Activated CD4-positive, alpha-beta T cell treated with anti-CD3 and anti-CD28 coated beads, Interleukin-10, Interleukin-2, amounts not matched to agents 100 ng/mL and 50 ng/mL, durations not matched to agents 16 hours and 8 hours (primary cell): ENCODE data around the gene PYROXD2.
"Not testable (repeated sequence)": the region's sequence is repeated elsewhere in the genome, so short reads cannot be mapped to it uniquely, and the experiment has no call there.

Experiments used
- DNase-seq: peaks from one replicate; pipeline ENCODE4 v3.0.0-alpha.2; 2020

The PYROXD2 gene

DNA sequence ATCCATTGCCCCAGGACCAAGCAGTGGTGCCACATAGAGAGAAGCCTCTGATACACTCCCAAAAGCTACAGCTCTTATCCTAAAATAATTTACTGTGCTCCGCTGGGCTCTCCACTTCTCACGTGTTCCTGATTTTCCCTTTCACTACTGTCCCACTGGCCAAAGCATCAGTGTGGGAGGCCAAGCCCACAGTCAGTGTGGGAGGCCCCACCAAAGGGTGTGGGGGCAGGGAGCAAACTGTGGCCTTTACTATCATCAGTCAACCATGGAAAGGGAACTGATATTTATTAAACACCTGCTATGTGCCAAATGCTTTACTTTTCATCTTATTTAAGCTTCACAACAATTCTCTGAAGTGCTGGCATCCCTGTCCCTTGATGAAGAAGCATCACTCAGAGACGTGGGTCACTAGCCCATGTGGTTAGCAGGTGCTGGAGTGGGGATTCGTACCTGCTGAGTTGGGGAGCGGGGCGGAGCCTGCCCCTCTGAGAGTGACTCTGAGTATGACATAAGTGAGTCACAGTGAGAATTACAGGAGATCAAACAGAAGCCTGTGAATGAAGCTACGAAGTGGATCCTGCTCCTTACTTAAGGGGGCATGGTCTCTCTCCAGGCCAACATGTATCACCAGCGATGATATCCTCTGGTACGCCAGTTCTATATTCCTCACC lies 50.4 kb downstream of the PYROXD2 start:
- DNase-seq = peak; percentile 11

DNA sequence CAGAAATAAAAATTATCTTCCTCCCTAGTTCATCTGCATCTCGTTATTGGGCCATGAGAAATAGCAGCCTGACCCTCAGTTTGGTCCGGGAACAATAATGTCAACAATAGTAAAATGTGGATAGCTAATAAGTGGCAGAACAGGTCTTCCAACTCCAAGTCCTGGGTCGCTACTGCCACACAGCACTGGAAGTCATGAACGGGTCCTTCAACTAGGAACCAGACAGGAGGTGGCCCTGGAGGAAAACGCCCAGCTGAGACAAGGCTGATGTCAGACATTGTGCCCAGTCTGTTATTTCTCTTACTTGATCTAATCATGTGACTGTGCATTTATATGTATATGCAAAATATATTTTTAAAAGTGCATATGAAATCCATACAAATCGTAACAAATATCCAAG lies 51.8 kb downstream of the PYROXD2 start:
- DNase-seq = no peak

DNA sequence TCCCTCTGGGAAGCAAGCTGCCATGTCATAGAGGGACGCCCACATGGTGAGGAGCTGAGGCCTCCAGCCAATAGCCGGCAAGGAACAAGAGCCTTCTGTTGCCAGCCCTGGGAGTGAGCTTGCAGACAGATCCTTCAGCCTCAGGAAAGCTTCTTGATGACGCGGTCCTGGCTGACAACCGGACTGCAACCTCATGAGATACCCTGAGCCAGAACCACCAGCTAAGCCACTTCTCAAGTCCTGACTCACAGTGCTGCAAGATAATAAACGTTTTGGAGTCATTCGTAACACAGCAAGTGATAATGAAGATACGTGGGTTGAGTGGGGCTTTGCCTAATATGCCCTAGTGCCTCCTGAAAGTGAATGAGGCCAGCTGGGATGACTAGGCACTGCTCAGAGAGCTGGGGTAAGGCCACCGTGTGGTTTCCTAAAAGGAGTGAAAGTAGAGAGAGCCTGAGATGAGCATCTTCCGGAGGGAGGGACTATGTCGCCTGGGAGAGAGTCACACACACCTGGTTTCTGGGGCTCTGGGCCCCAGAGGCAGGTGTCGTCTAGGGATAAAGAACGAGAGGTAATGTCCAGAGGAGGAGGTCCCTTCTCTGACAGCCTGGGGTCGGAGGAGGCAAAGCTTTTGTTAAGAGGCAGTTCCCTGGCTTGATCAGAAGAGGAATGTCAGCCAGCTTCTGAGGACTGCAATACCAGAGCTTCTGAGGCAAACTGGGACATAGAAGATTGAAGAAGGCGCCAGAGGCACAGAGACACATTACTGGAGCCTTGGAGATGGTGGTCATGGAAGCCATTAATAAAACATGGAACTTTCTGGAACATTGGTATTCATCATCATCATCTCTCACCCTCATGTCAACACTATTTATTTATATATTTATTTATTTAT lies 53.6 kb downstream of the PYROXD2 start:
- DNase-seq = peak; percentile 82

DNA sequence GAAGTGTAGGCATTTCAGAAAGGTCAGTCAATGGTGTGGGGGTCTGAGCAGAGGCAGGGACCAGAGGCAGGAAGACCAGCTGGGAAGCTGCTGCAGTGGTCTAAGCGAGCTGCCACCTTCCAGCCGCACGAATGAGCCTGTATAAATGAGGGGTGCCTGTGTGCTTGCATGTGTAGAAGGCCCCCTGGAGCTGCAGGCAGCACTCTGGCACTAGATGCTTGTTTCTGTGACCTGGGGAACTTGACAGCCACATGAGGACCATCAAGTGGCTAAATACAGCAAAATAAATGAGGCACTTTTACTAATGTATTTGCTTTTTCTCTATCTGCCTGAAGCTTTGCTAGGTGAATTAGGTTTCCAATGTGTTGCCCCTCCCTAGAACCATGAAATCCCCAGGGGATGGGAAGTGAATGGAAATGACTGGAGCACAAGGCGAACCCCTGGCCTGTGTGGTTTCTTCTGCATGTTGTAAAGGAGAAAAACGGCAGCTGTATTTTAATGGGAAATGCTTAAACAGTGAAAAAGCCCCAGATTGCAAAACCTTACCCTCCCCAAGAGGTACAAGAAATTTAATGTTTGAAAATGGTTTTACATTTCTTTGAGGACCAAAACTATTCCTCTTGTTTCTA lies 57.7 kb downstream of the PYROXD2 start:
- DNase-seq = no peak

DNA sequence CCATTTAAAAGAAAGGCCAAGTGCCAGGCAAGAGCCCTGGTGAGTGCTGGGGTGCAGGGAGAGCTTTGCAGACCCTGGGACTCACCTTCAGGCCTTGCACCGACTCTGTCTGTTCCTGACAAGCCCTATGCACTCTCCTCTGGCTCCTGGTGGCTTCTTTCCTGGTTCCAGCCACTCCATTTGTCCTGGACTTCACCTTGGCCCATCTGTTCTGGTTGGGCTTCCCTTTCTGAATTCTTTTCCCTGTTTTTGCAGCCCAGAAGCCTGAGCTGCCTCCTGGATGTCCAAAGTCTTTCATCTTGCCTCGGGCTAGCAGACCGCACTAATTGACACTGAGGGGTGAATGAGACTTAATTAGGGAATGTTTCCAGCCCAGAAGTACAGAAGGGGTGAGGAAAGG lies 60.5 kb downstream of the PYROXD2 start:
- DNase-seq = no peak

DNA sequence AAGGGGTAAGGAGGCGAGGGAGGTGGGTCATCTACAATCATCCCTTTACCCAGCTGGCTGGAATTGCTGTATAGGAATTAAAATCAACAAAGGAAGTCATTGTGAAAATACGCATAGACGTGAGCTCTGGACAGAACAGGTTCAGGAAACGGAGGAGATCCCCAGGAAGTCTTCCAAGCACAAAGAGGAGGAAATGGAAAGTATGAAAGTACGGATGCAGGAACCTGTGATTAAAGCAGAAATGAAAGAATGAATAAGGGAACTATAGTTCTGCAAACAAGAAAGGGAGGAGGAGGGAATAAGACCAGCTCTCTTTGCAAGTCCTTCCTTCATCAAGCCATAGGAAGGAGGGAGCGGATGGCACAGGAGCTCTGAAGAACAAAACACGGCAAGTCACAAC lies 61.8 kb downstream of the PYROXD2 start:
- no peak for DNase-seq

DNA sequence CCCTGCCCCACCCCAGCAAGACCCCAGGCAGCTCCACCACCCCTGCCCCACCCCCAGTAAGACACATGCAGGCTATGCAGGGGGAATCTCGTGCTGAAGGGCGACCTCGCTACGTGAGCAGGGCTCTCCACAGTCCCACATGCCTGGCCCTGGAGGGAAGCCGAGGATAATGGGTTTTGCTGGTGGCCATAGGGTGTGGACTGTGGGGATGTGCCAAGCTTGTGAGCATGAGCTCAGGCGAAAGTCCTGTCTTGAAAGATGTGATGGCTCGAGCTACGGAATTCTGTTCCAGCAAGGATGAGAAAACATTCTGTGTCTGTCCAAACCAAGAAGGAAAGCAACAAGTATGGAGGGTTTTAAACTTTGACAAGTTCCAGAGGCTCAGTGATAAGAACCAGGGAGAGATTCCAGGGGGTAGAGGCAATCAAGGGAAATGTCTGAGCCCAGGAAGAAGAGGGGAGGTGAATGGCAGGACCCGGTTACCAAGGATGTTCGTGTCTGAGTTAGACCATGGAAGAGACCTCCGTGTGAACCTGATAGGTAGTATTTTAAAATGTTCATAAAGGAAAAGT lies 63.1 kb downstream of the PYROXD2 start:
- no peak for DNase-seq

DNA sequence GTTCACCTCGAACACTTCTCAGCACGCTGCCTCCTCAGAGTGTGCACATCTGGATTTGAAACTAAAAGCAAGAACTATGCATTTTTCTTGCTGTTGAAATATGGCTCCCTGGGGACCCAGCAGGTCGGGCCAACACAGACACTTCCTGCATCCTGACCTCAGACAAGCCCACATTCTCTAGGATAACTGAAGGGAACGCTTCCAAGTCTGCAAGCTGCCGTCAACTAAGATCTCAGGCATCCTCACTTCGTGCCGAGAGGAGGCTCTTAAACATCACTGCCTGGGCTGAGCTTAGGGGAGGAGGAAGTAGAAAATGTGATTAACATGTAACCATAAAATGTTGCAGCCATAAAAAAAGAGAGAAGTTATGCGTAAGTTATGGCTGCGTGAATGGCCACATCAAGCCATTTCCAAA lies 65.5 kb downstream of the PYROXD2 start:
- DNase-seq = no peak

DNA sequence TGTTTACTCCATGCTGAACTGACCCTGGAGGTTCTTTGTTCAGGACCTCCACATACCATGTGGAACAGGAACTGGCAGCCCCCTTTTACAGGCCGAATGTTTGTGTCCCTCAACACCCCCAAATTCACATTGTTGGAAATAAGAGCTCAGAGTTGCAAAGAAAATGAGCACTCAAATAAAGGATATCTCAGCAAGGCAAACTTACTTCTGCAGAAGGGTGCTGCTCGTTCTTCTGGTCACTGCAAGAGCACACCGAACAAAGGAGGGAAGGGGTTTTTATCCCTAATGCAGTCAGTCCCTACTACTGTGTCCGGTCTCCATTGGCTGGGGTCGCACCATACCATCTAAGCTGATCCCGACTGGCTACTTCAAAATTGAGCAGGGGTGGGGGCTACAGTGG lies 68.1 kb downstream of the PYROXD2 start:
- no peak for DNase-seq

DNA sequence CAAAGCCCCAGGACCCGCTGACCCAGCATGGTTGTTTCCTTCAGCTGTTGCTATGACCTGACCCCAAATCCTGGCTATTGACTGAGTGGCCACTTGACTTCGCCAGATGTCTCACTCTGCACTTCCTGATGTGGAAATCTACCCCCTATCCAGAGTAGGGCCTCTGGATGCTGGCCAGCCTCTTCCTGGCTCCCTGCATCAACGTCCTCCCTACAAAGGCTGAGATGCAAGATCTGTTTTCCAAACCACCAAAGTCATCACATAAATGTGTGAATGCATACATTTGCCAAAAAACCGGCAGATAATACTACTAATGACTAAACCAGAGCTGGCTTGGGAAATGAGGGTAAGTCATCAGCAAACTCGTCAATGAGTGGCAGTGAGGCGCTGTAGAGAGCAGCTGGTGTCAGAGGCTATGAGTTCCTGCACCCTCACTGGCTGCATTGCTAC lies 70.4 kb downstream of the PYROXD2 start:
- DNase-seq = no peak

DNA sequence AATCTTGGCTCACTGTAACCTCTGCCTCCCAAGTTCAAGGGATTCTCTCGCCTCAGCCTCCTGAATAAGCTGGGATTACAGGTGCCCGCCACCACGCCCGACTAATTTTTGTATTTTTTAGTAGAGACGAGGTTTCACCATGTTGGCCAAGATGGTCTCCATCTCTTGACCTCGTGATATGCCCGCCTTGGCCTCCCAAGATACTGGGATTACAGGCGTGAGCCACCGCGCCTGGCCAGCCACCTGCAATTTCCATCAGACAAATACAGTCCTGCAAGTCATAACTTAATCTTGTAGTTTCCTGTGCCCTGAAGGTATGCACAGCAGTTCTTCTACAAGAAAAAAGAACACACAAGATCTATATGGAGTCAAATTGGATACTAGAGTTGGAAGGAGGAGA lies 73.3 kb downstream of the PYROXD2 start:
- not testable (repeated sequence) for DNase-seq

DNA sequence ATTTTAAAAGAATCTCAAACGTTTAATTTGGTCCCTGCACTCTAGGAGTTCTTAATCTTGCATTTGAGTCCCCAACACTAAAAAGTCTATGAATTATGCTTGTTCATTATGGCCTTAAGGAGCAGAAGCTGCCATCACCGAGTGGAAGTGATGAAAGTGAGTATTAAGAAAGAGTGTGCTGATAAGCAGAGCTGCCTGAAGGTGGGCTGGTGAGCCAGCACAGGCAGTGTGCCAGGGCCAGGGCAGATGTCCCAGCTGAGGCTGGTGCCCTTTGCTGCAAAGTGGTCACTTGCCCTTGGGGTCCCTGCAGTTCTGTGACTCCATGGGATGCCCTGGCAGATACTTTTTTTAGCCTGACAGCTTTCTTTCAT lies 74.1 kb downstream of the PYROXD2 start:
- no peak for DNase-seq

DNA sequence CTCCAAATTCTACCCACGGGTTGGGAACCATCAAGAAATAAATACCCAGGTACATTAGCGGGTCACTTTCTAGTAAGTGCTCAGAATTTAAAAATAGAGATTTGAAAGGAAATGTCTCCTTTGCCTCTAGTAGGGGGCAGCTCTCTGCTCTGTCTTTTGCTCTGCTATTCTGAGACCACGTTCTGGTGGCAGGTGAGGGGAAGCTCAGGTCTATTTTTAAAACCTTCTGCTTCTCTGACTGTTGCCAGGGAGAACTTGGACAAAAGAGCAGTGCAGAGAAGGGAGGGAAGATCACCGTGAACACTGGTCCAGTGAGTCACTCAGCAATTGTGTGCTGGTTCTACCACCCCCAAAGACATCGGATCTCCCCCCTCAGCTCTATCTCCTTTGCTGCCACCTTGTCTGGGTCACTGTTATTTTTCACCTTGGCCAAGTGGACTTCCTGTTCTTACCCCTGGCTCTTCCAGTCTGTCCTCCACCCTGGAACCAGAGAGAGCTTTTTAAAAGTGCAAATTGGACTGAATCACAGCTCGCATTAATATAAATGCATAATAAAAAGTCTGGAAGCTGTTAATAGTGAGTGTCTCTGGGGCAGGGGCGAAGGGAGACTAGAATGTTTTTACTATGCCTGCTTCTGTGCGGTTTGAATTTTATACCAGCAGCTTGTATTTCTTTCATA lies 74.6 kb downstream of the PYROXD2 start:
- DNase-seq = no peak

DNA sequence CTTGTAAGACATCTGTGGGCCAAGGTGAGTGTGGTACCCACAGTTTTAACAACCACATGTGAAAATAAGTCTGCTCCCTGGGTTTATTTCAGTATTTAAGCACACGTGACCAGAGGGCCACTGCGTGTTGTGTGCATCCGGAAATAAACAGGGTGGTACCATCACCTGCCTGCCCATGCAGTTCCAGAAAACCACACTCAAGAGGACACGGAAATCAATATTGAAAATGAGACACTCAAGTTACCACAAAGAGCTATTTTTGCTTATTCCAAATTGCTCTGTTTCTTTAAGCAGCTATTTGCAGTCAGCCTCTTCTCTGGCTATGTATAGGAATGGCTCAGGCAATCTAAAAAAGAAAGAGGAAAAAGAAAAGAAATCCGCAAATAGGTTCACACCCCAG lies 75.2 kb downstream of the PYROXD2 start:
- DNase-seq = peak; percentile 41

DNA sequence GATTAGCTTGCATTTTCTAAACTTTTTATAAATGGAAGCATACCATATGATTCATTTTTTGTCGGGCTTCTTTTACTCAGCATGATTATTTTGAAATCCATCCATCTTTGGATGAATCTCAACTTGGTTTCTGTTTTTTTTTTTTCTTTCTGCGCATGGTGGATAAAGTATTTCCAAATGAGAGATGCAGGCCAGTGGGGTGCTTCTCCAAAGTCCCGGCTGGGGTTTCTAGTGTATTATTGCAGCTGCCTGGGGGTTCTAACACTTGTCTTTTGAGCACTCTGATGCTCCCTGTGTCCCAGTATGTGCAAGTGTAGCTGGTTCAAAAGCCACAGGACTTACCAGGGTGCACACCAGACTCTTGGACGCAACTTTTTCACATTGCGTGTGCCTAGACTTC lies 76.1 kb downstream of the PYROXD2 start:
- no peak for DNase-seq

DNA sequence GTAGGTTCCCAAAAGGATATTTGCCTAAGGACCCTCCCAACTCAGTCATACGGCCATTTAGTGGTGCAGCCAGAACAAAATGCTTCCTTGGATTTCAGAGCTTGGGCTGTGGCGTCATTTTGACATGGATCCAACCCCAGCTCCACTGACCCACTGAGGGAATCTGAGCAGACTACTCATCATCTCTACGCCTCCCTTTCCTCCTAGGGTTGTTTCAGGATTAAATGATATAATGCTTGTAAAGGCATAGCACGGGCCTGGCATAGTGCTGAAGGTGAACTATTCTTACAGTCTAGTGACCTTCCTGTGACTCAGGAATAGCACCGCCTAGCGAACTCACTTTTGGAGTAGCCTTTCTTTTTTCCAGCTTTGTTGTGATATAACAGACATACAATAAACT lies 76.7 kb downstream of the PYROXD2 start:
- DNase-seq = no peak

DNA sequence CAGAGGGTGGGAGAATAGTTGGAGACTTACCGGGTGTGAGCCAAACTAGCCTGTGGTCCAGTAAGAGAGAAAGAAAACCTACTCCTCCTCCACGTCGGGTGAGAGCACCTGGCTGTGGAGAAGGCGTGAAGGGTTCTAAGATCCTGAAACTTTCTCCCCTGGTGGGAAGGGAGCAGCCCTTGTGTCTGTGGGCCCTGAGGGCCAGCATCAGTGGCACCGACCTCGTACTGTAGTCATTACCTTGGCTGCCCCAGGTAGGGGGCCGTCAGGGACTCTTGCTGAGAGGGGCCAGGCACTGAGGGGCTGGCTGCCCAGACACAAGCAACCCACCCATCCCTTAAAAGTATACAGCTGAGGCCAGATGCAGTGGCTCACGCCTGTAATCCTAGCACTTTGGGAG lies 77.5 kb downstream of the PYROXD2 start:
- no peak for DNase-seq
